Measurements from ENCODE around the gene FBXO30.

The FBXO30 gene

DNA sequence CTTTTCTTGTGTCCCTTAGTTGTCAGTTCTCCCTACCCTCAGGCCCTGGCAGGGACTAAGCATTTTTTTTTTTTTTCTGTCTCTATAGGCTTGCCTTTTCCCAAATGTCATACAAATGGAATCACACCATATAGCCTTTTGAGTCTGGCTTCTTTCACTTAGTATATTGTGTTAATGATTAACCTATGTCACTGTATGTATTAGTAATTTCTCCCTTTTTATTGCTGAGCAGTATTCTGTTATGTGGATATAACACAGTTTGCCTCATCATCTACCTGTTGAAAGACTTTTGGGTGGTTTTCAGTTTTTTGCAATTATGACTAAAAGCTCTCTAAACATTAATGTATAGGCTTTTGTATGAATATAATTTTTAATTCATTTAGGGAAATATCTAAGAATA, 16.0 kb upstream of the FBXO30 start:
- Mint-ChIP-seq H3K27me3 (peaks cover 3% of the 10 kb centered on the region), H3K4me3 (no peak overlapping the region), H3K27ac (no peak overlapping the region), H3K9me3 (no peaks in the 10 kb centered on the region), H3K36me3 (ENCODE audit: low read depth) (no peaks in the 10 kb centered on the region), H3K4me1 (ENCODE audit: low read depth) (no peaks in the 10 kb centered on the region)

GRCh38 chr6:145829950-145830349, 15.4 kb upstream of the FBXO30 start:
- Mint-ChIP-seq H3K4me3 (no peak overlapping the region), H3K36me3 (ENCODE audit: low read depth) (no peaks in the 10 kb centered on the region), H3K9me3 (no peaks in the 10 kb centered on the region), H3K27me3 (peaks cover 6% of the 10 kb centered on the region), H3K4me1 (ENCODE audit: low read depth) (no peaks in the 10 kb centered on the region), H3K27ac (no peak overlapping the region)

GRCh38 chr6:145829102-145829501, 14.5 kb upstream of the FBXO30 start:
- Mint-ChIP-seq H3K4me3 (no peak overlapping the region), H3K27ac (no peak overlapping the region), H3K4me1 (ENCODE audit: low read depth) (peaks cover 4% of the 10 kb centered on the region), H3K9me3 (no peaks in the 10 kb centered on the region), H3K27me3 (peaks cover 6% of the 10 kb centered on the region), H3K36me3 (ENCODE audit: low read depth) (no peaks in the 10 kb centered on the region)

GRCh38 chr6:145824344-145824743, 9.7 kb upstream of the FBXO30 start:
- Mint-ChIP-seq H3K36me3 (ENCODE audit: low read depth) (no peaks in the 10 kb centered on the region), H3K4me1 (ENCODE audit: low read depth) (peaks cover 46% of the 10 kb centered on the region), H3K27ac (no peak overlapping the region), H3K27me3 (peaks cover 6% of the 10 kb centered on the region), H3K4me3 (no peak overlapping the region), H3K9me3 (no peaks in the 10 kb centered on the region)

- Mint-ChIP-seq H3K27me3 (peaks cover 6% of the 10 kb centered on the region), H3K27ac (peak overlapping the region; percentile 69), H3K4me1 (ENCODE audit: low read depth) (peaks cover 50% of the 10 kb centered on the region), H3K4me3 (peak overlapping the region; percentile 8), H3K36me3 (ENCODE audit: low read depth) (no peaks in the 10 kb centered on the region), H3K9me3 (no peaks in the 10 kb centered on the region)
Measured at GRCh38 chr6:145823328-145823944, 8.8 kb upstream of the FBXO30 start.

GRCh38 chr6:145822456-145822855, 7.9 kb upstream of the FBXO30 start:
- Mint-ChIP-seq H3K36me3 (ENCODE audit: low read depth) (peaks cover 4% of the 10 kb centered on the region), H3K27ac (no peak overlapping the region), H3K9me3 (no peaks in the 10 kb centered on the region), H3K4me1 (ENCODE audit: low read depth) (peaks cover 58% of the 10 kb centered on the region), H3K27me3 (peaks cover 6% of the 10 kb centered on the region), H3K4me3 (peak overlapping the region; percentile 1)

- Mint-ChIP-seq H3K4me3 (peak overlapping the region; percentile 70), H3K9me3 (no peaks in the 10 kb centered on the region), H3K36me3 (ENCODE audit: low read depth) (peaks cover 4% of the 10 kb centered on the region), H3K27me3 (no peaks in the 10 kb centered on the region), H3K27ac (peak overlapping the region; percentile 84), H3K4me1 (ENCODE audit: low read depth) (peaks cover 73% of the 10 kb centered on the region)
Measured at GRCh38 chr6:145819994-145820393, 5.4 kb upstream of the FBXO30 start.

DNA sequence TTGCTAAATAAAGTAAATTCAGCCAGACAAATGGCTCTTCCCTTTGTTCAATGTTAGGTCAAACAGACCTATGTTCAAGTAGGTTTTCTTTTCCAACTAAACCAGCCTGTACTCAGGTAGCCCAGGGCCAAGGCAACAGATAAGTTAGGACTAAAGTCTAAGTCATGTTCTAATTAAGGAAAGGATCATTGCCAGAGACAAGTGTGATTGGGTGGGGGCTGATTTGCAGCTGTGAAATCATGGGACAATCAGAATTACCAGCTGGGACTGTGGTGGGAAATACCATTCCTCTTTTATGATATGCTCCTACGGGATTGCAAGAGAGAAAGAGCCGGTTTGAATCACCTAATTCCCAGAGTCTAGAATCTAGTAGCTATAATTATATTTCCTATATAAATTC, 4.2 kb upstream of the FBXO30 start:
- Mint-ChIP-seq H3K4me1 (ENCODE audit: low read depth) (peaks cover 67% of the 10 kb centered on the region), H3K36me3 (ENCODE audit: low read depth) (peaks cover 4% of the 10 kb centered on the region), H3K4me3 (no peak overlapping the region), H3K27me3 (no peaks in the 10 kb centered on the region), H3K27ac (no peak overlapping the region), H3K9me3 (no peaks in the 10 kb centered on the region)

GRCh38 chr6:145816392-145816791, 1.8 kb upstream of the FBXO30 start:
- Mint-ChIP-seq H3K27ac (no peak overlapping the region), H3K27me3 (no peaks in the 10 kb centered on the region), H3K4me3 (peak overlapping the region; percentile 91), H3K36me3 (ENCODE audit: low read depth) (peaks cover 4% of the 10 kb centered on the region), H3K9me3 (no peaks in the 10 kb centered on the region), H3K4me1 (ENCODE audit: low read depth) (peaks cover 63% of the 10 kb centered on the region)

DNA sequence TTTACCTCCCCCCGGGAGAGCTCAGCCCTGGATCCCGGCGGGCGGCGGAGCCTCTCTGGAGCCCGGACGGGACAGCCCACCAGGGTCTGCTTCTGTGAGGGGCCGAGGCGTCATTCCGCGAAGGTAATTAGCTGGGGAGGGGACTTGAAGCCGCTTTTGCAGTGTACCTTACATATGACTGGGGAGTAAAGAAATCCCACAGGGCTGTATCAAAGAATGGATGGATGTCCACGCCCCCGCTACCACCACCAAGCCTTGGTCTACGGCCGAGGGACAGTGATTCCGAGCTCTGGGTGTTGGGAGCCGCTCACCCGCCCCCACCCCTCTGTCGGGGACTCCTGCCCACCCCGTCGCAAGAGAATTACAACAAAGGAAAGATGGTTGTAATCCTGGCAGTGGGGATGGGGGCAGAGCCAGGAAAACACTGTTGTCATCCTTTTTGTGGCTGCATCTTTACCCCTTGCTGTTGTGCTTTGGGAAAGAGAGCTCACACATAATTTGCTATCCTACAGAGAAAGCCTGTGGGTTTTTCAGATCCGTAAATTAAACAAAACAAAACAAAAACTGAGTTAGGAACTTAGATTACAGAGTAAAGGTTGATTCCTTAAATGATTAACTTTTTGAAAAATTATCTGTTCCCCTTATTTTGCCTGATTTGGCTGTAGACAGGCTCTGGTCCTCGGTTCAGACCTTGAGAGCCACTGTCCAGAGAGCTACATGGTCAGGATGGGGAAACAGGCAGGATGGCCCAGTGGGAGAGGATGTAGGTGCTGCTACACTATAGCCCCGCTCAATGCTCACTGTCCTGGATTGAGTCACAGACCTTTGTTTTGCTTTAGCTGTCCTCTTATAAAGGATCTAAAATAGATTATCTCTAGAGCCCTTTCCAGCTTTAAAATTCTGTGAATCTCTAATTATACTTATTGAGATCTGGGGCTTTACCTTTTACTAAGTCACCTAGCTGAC, 997 bp upstream of the FBXO30 start:
- no peaks in the 10 kb centered on the region for H3K27me3 Mint-ChIP-seq
- peak overlapping the region; percentile 94 for H3K27ac Mint-ChIP-seq
- H3K36me3 Mint-ChIP-seq (ENCODE audit: low read depth) = peaks cover 4% of the 10 kb centered on the region
- H3K4me1 Mint-ChIP-seq (ENCODE audit: low read depth) = peaks cover 63% of the 10 kb centered on the region
- H3K4me3 Mint-ChIP-seq = peak overlapping the region; percentile 91
- H3K9me3 Mint-ChIP-seq = no peaks in the 10 kb centered on the region

DNA sequence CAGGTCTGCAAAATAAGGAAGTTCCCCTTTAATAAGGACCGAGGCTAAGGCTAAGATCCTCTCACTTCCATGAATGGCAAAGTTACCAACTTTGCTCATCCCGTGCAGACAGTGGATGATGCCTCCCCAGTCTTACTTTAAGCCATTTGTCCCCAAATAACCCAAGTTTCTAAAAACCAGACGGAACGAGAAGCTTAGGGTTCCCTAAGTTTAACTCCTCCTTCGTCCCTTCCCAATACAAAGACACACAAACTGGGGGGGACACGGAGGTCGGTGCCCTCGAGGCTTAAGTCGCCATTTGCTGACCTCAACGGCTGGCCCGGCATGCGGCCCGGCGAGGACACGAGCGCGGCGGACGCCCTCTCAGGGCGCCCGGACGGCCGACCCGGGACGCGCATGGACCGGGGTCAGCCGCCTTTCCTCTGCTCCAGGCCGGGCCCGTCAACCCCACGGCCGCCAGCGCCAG, 527 bp downstream of the FBXO30 start:
- Mint-ChIP-seq H3K27me3 (no peaks in the 10 kb centered on the region), H3K4me3 (peak overlapping the region; percentile 92), H3K9me3 (no peaks in the 10 kb centered on the region), H3K36me3 (ENCODE audit: low read depth) (peaks cover 4% of the 10 kb centered on the region), H3K27ac (peak overlapping the region; percentile 51), H3K4me1 (ENCODE audit: low read depth) (peaks cover 65% of the 10 kb centered on the region)

GRCh38 chr6:145813285-145814034, 1.1 kb downstream of the FBXO30 start:
- peaks cover 6% of the 10 kb centered on the region for H3K36me3 Mint-ChIP-seq (ENCODE audit: low read depth)
- peak overlapping the region; percentile 74 for H3K27ac Mint-ChIP-seq
- no peaks in the 10 kb centered on the region for H3K27me3 Mint-ChIP-seq
- H3K9me3 Mint-ChIP-seq = no peaks in the 10 kb centered on the region
- peak overlapping the region; percentile 92 for H3K4me3 Mint-ChIP-seq
- H3K4me1 Mint-ChIP-seq (ENCODE audit: low read depth) = peaks cover 61% of the 10 kb centered on the region

DNA sequence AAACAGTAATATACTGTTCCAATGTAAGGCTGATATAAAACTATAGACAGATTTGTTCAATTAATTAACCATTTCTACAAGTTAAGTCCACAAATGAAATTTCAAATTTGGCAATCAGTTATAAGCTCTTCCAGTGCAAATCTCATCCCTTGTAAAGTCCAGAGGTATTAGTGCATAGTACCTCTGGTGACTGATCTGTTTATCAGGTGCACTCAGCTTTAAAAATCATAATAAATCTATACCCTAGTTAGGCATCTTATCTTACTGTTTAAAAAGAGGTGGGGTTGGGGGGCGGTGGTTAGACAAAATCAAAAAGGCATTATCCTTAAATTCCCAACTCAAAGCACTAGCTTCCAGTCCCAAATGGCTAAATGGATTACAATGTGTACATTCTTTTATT, 2.9 kb downstream of the FBXO30 start:
- Mint-ChIP-seq H3K27me3 (no peaks in the 10 kb centered on the region), H3K9me3 (no peaks in the 10 kb centered on the region), H3K4me3 (no peak overlapping the region), H3K27ac (no peak overlapping the region), H3K36me3 (ENCODE audit: low read depth) (peaks cover 3% of the 10 kb centered on the region), H3K4me1 (ENCODE audit: low read depth) (peaks cover 51% of the 10 kb centered on the region)

DNA sequence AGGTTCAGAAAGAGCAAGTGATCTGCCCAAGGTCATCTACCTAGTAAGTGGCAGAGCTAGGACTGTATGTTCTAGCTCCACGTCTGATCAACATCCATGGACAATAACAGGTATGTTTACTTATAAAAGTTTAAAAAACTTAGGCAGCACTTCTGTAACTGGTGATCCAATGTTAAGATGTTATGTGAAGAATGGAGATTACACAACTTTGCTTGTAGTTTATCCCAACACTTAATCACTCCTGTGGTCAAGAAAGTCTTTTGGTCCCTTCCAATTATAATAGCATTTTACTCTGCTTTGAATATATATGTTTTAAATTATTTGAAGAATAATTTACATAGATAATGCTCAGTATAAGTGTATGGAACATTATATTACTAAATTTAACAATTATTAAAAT, 4.8 kb downstream of the FBXO30 start:
- Mint-ChIP-seq H3K9me3 (no peaks in the 10 kb centered on the region), H3K4me1 (ENCODE audit: low read depth) (peaks cover 38% of the 10 kb centered on the region), H3K36me3 (ENCODE audit: low read depth) (peaks cover 18% of the 10 kb centered on the region), H3K27me3 (no peaks in the 10 kb centered on the region), H3K27ac (no peak overlapping the region), H3K4me3 (no peak overlapping the region)

- no peaks in the 10 kb centered on the region for H3K9me3 Mint-ChIP-seq
- H3K4me3 Mint-ChIP-seq = no peak overlapping the region
- no peaks in the 10 kb centered on the region for H3K27me3 Mint-ChIP-seq
- peaks cover 38% of the 10 kb centered on the region for H3K4me1 Mint-ChIP-seq (ENCODE audit: low read depth)
- no peak overlapping the region for H3K27ac Mint-ChIP-seq
- peaks cover 24% of the 10 kb centered on the region for H3K36me3 Mint-ChIP-seq (ENCODE audit: low read depth)
Measured at GRCh38 chr6:145809211-145809610, 5.4 kb downstream of the FBXO30 start.
